HepG2 (cell line): ENCODE data around the gene EYA2. TPM values are rescaled to one million over a fixed set of nuclear protein-coding genes. Genes with fewer than 3 reads are reported as not detected.

Experiments used
- ATAC-seq: fragments of 200-7000 bp; cut with Tn5 transposase; 3 replicates; pipeline ENCODE4 v1.9.1; 2020; ENCODE audit warnings: mild to moderate bottlenecking, moderate library complexity
- BruUV-seq: library from RNA; stranded (reverse); fragments of 400-500 nt; replicated peaks from 2 replicates; lab custom pipeline; 2021; lab: Mats Ljungman, UMichigan
- CTCF ChIA-PET: fragments of 300-600 bp; formaldehyde crosslinking; extraction: SDS; loops from one replicate; lab custom pipeline; 2021; ENCODE audit warnings: low total read pairs, inconsistent platforms, low intra/inter-chr PET ratio; lab: Yijun Ruan, JAX
- POLR2A ChIA-PET: fragments of 350-600 bp; sonication (Branson Sonifier 250); formaldehyde crosslinking; loops from one replicate; lab custom pipeline; 2020; ENCODE audit warnings: antibody characterized with exemption, inconsistent platforms; lab: Yijun Ruan, JAX
- DNase-seq: peaks from one replicate; pipeline ENCODE4 v3.0.0-alpha.2; 2015; ENCODE audit warnings: low spot score
- FAIRE-seq: peaks from 3 replicates; lab custom pipeline; 2011; peaks lifted over from hg19 to GRCh38; lab: Jason Lieb, UNC
- H2AFZ ChIP-seq: one replicate; pipeline ENCODE4 v1.6.1; 2011; ENCODE audit warnings: low read length, inconsistent platforms
- H3K27ac ChIP-seq: fragments of 300-600 bp; 3 replicates; pipeline ENCODE4 v1.8.0; 2011; ENCODE audit warnings: mixed run types, mild to moderate bottlenecking, mixed read lengths, low read length, inconsistent platforms; ENCODE audit not compliant: insufficient read depth; ENCODE audit errors: extremely low read length
- H3K27me3 ChIP-seq, 2 experiments: fragments of 200-600 bp in 1 of 2; 2 replicates in 1 of 2; 3 replicates in 1 of 2; pipeline versions ENCODE4 v1.6.0 to v1.8.0; 2011; ENCODE audit warnings: low read length in 2 of 2, mild to moderate bottlenecking in 2 of 2, moderate library complexity in 2 of 2, inconsistent platforms in 1 of 2; ENCODE audit not compliant: insufficient read depth in 2 of 2, control insufficient read depth in 1 of 2
- H3K36me3 ChIP-seq, 2 experiments: fragments of 200-600 bp in 1 of 2; replicated peaks in 1 of 2; 2 replicates in 1 of 2; 3 replicates in 1 of 2; pipeline versions ENCODE4 v1.5.1 to v1.8.0; 2011; ENCODE audit warnings: low read length in 2 of 2, inconsistent platforms in 1 of 2; ENCODE audit not compliant: insufficient read depth in 2 of 2, control insufficient read depth in 1 of 2
- H3K4me1 ChIP-seq: 2 replicates; pipeline ENCODE4 v1.5.1; 2012; ENCODE audit warnings: low read length, inconsistent platforms; ENCODE audit not compliant: insufficient read depth
- H3K4me2 ChIP-seq: 2 replicates; pipeline ENCODE4 v1.6.0; 2011; ENCODE audit warnings: low read depth, low read length, inconsistent platforms
- H3K4me3 ChIP-seq, 3 experiments: fragments of 200-600 bp in 1 of 3; sonication (generic), shearing (Covaris generic) in 1 of 3; replicated peaks in 1 of 3; 2 replicates each; pipeline ENCODE4 v1.5.1; 2011 to 2016; ENCODE audit warnings: low read length in 3 of 3, inconsistent platforms in 2 of 3, low read depth in 2 of 3, mild to moderate bottlenecking in 2 of 3, control low read depth in 1 of 3, mixed read lengths in 1 of 3; ENCODE audit not compliant: insufficient read depth in 1 of 3
- H3K79me2 ChIP-seq: one replicate; pipeline ENCODE4 v1.6.1; 2011; ENCODE audit warnings: low read length, inconsistent platforms; ENCODE audit not compliant: insufficient read depth
- H3K9ac ChIP-seq: 2 replicates; pipeline ENCODE4 v1.6.0; 2011; ENCODE audit warnings: mild to moderate bottlenecking, low read depth, low read length, inconsistent platforms; ENCODE audit not compliant: insufficient read depth
- H3K9me3 ChIP-seq: 2 replicates; pipeline ENCODE4 v1.5.1; 2012; ENCODE audit warnings: mild to moderate bottlenecking, low read length
- H4K20me1 ChIP-seq: 2 replicates; pipeline ENCODE4 v1.6.0; 2011; ENCODE audit warnings: inconsistent platforms, mild to moderate bottlenecking, low read length, moderate library complexity; ENCODE audit not compliant: insufficient read depth
- CHD2 ChIP-seq: IDR thresholded peaks from 2 replicates; pipeline ENCODE4 v1.6.1; 2011; ENCODE audit warnings: low read depth, low read length, improper control_type of control experiment
- ETV5 ChIP-seq: IDR thresholded peaks from 2 replicates; pipeline ENCODE4 v1.6.1; 2018; ENCODE audit warnings: missing biosample characterization, missing genetic modification reagents, inconsistent platforms, borderline replicate concordance
- TAF1 ChIP-seq: sonication (generic); formaldehyde crosslinking; IDR thresholded peaks from 2 replicates; pipeline ENCODE4 v1.4.0; 2020; ENCODE audit warnings: missing genetic modification reagents
- TEAD2 ChIP-seq: sonication (generic); formaldehyde crosslinking; IDR thresholded peaks from 2 replicates; pipeline ENCODE4 v1.9.0; 2021; ENCODE audit warnings: missing genetic modification reagents
- XBP1 ChIP-seq: sonication (generic); formaldehyde crosslinking; IDR thresholded peaks from 2 replicates; pipeline ENCODE4 v1.5.0; 2020; ENCODE audit warnings: missing genetic modification reagents
- ZNF256 ChIP-seq: sonication (generic); formaldehyde crosslinking; conservative IDR thresholded peaks from 2 replicates; pipeline ENCODE4 v1.4.0; 2020; ENCODE audit warnings: missing genetic modification reagents
- ZNF451 ChIP-seq: sonication (generic); formaldehyde crosslinking; IDR thresholded peaks from 2 replicates; pipeline ENCODE4 v1.5.0; 2020; ENCODE audit warnings: mild to moderate bottlenecking, missing genetic modification reagents
- ZNF563 ChIP-seq: sonication (generic); formaldehyde crosslinking; IDR thresholded peaks from 2 replicates; pipeline ENCODE4 v1.8.0; 2022; ENCODE audit warnings: mild to moderate bottlenecking, moderate library complexity, missing genetic modification reagents
- ZNF616 ChIP-seq: sonication (generic); formaldehyde crosslinking; IDR thresholded peaks from 2 replicates; pipeline ENCODE4 v1.5.0; 2020; ENCODE audit warnings: low read depth, mild to moderate bottlenecking, missing genetic modification reagents
- WGBS: methylation state at CpG from one replicate; pipeline ENCODE4 v1.1.6; 2017; ENCODE audit warnings: low lambda C conversion rate; 5-methylcytosine and 5-hydroxymethylcytosine counted together
- in situ Hi-C: cut with HindIII; loops from 2 replicates; pipeline ENCODE4 v1.10.0; 2017; ENCODE audit warnings: low pct_unique_long_range_greater_than_20kb; ENCODE audit not compliant: extremely low pct_ligation_motif_present
- intact Hi-C: fragments of 100-400 bp; cut with micrococcal nuclease; formaldehyde crosslinking; loops from one replicate; pipeline ENCODE4 v1.10.0; 2022; ENCODE audit not compliant: unreplicated experiment
- polyA plus RNA-seq, 8 experiments: library from polyadenylated mRNA; depleted of rRNA in 3 of 8; stranded (reverse) in 7 of 8; unstranded in 1 of 8; fragments of >200 nt; fragmentation: Illumina TruSeq in 4 of 8; extraction: Trizol in 4 of 8; gene quantifications; 2 replicates each; pipeline versions ENCODE4 v1.2.1 to v1.2.3, GENCODE V29; 2011 to 2016; ENCODE audit warnings: low read depth in 4 of 8, missing spikeins in 1 of 8, mixed read lengths in 1 of 8; ENCODE audit not compliant: insufficient read depth in 1 of 8
- total RNA-seq, 5 experiments: library from RNA; depleted of rRNA; stranded (reverse); fragments of >200 nt; fragmentation: Illumina TruSeq; extraction: Trizol; gene quantifications; 2 replicates each; pipeline ENCODE4 v1.2.3, GENCODE V29; 2016; ENCODE audit warnings: low read depth in 1 of 5
- TF ChIP-seq, protein P1 (sequence below): sonication (generic); formaldehyde crosslinking; IDR thresholded peaks from 2 replicates; pipeline ENCODE4 v1.9.0; 2021; ENCODE audit warnings: missing genetic modification reagents, borderline replicate concordance
- TF ChIP-seq, protein P2 (sequence below): sonication (generic); formaldehyde crosslinking; IDR thresholded peaks from 2 replicates; pipeline ENCODE4 v1.5.1; 2020; ENCODE audit warnings: mild to moderate bottlenecking, missing genetic modification reagents, moderate library complexity
- TF ChIP-seq, protein P3 (sequence below): sonication (generic); formaldehyde crosslinking; IDR thresholded peaks from 2 replicates; pipeline ENCODE4 v1.4.0; 2020; ENCODE audit warnings: missing genetic modification reagents, borderline replicate concordance
- TF ChIP-seq, protein P4 (sequence below): sonication (generic); IDR thresholded peaks from 2 replicates; pipeline ENCODE4 v1.6.1; 2016; ENCODE audit warnings: low read depth, borderline replicate concordance

The EYA2 gene
- total and polyA plus RNA-seq, 2 of the 13 experiments (the other 11 are each of a cell fraction or from before 2014, with no cell fraction given): not detected

DNA sequence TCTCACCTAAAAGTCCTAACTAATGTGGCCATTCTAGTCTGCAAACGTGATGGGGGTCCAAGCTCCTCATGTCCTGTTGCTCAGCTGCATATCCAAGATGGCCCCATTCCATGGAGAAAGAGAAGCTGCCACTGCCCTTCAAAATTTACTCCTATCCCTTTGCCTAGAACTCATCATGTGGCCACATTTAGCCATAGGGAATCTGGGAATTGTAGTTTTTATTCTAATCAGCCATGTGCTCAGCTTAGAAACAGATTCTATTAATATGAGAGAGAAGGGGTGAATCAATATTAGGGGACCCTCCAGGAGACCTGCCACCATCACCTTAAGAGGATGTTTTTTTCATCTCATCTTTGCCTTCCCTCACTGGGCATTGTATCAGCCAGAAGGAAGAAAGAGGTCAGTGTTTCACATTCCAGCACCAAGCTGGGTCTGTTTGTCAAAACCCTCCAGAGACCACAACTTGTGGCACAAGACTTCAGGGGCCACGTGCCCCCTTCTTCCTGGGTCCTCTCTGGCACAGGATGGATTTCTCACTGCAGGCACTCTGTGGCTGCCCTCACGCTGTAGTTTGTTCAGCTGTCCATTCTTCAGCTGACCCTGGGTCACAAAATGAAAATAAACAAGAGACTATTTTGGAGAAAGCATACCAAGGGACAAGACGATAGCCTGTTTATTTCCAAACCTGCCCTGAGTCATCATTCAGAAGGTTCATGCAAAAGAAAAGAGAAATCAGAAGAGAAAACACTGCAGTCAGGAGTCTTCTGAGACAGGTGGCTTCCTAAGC, 172.0 kb downstream of the EYA2 start:
- in situ Hi-C loops (no loop called here), intact Hi-C loops (no loop called here)
- Histone ChIP-seq H3K27ac (no peak overlapping the region), H3K36me3 (no peaks in the 10 kb centered on the region), H3K79me2 (no peaks in the 10 kb centered on the region), H4K20me1 (no peaks in the 10 kb centered on the region), H3K9ac (no peak overlapping the region), H3K9me3 (peaks cover 36% of the 10 kb centered on the region), H3K4me2 (no peak overlapping the region), H2AFZ (no peak overlapping the region), H3K27me3 (peaks cover 0 to 15% of the 10 kb centered on the region in 2 experiments; a peak in 1 of 5 replicates), H3K4me3 (no peak overlapping the region), H3K4me1 (no peaks in the 10 kb centered on the region)
- 3% methylated on average over 4 of the region's 4 CpGs for WGBS
- ChIA-PET POLR2A (no interaction called here), CTCF (no interaction called here)
- no TSS peak for BruUV-seq
- ATAC-seq (no peak), FAIRE-seq (no peak), DNase-seq (no peak)
- TF ChIP-seq CHD2 (no peak), ZNF451 (CRISPR knock-in tag) (no peak), ZNF616 (CRISPR knock-in tag) (no peak), TEAD2 (no peak), ETV5 (no peak), TAF1 (CRISPR knock-in tag) (no peak), ZNF563 (CRISPR knock-in tag) (no peak), ZNF256 (no peak), XBP1 (CRISPR knock-in tag) (no peak)
- TF ChIP-seq, protein P1, sequence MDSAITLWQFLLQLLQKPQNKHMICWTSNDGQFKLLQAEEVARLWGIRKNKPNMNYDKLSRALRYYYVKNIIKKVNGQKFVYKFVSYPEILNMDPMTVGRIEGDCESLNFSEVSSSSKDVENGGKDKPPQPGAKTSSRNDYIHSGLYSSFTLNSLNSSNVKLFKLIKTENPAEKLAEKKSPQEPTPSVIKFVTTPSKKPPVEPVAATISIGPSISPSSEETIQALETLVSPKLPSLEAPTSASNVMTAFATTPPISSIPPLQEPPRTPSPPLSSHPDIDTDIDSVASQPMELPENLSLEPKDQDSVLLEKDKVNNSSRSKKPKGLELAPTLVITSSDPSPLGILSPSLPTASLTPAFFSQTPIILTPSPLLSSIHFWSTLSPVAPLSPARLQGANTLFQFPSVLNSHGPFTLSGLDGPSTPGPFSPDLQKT (CRISPR knock-in tag): no peak
- TF ChIP-seq, protein P2, sequence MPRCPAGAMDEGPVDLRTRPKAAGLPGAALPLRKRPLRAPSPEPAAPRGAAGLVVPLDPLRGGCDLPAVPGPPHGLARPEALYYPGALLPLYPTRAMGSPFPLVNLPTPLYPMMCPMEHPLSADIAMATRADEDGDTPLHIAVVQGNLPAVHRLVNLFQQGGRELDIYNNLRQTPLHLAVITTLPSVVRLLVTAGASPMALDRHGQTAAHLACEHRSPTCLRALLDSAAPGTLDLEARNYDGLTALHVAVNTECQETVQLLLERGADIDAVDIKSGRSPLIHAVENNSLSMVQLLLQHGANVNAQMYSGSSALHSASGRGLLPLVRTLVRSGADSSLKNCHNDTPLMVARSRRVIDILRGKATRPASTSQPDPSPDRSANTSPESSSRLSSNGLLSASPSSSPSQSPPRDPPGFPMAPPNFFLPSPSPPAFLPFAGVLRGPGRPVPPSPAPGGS (CRISPR knock-in tag): no peak
- TF ChIP-seq, protein P3, sequence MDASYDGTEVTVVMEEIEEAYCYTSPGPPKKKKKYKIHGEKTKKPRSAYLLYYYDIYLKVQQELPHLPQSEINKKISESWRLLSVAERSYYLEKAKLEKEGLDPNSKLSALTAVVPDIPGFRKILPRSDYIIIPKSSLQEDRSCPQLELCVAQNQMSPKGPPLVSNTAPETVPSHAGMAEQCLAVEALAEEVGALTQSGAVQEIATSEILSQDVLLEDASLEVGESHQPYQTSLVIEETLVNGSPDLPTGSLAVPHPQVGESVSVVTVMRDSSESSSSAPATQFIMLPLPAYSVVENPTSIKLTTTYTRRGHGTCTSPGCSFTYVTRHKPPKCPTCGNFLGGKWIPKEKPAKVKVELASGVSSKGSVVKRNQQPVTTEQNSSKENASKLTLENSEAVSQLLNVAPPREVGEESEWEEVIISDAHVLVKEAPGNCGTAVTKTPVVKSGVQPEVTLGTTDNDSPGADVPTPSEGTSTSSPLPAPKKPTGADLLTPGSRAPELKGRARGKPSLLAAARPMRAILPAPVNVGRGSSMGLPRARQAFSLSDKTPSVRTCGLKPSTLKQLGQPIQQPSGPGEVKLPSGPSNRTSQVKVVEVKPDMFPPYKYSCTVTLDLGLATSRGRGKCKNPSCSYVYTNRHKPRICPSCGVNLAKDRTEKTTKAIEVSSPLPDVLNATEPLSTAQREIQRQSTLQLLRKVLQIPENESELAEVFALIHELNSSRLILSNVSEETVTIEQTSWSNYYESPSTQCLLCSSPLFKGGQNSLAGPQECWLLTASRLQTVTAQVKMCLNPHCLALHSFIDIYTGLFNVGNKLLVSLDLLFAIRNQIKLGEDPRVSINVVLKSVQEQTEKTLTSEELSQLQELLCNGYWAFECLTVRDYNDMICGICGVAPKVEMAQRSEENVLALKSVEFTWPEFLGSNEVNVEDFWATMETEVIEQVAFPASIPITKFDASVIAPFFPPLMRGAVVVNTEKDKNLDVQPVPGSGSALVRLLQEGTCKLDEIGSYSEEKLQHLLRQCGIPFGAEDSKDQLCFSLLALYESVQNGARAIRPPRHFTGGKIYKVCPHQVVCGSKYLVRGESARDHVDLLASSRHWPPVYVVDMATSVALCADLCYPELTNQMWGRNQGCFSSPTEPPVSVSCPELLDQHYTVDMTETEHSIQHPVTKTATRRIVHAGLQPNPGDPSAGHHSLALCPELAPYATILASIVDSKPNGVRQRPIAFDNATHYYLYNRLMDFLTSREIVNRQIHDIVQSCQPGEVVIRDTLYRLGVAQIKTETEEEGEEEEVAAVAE (CRISPR knock-in tag): no peak
- TF ChIP-seq, protein P4, sequence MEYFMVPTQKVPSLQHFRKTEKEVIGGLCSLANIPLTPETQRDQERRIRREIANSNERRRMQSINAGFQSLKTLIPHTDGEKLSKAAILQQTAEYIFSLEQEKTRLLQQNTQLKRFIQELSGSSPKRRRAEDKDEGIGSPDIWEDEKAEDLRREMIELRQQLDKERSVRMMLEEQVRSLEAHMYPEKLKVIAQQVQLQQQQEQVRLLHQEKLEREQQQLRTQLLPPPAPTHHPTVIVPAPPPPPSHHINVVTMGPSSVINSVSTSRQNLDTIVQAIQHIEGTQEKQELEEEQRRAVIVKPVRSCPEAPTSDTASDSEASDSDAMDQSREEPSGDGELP: no peak
